Neural progenitor cell (in vitro differentiated cells): Measurements from ENCODE around the gene OR2B2. TPM values are rescaled to one million over a fixed set of nuclear protein-coding genes. Genes with fewer than 3 reads are reported as not detected.
"Not testable (repeated sequence)": the region's sequence is repeated elsewhere in the genome, so short reads cannot be mapped to it uniquely, and the experiment has no call there.

Experiments used
- DNase-seq: peaks from one replicate; pipeline ENCODE4 v3.0.0-alpha.2; 2016; ENCODE audit warnings: low spot score
- H2AFZ ChIP-seq: fragments of 200-600 bp; sonication (generic); replicated peaks from 2 replicates; pipeline ENCODE4 v1.6.1; 2016; ENCODE audit warnings: antibody characterized with exemption
- H3F3A ChIP-seq: fragments of 200-600 bp; sonication (generic); 2 replicates; pipeline ENCODE4 v1.6.1; 2016; ENCODE audit warnings: antibody characterized with exemption, low read depth
- H3K27ac ChIP-seq: fragments of 200-600 bp; sonication (generic); 2 replicates; pipeline ENCODE4 v1.5.1; 2016; ENCODE audit warnings: mild to moderate bottlenecking
- H3K27me3 ChIP-seq: fragments of 200-600 bp; sonication (generic); 2 replicates; pipeline ENCODE4 v1.6.1; 2016; ENCODE audit warnings: mild to moderate bottlenecking, moderate library complexity
- H3K36me3 ChIP-seq: fragments of 200-600 bp; sonication (generic); 2 replicates; pipeline ENCODE4 v1.5.1; 2016
- H3K4me1 ChIP-seq: fragments of 200-600 bp; sonication (generic); 2 replicates; pipeline ENCODE4 v1.6.1; 2016; ENCODE audit warnings: mixed run types
- H3K4me2 ChIP-seq: fragments of 200-600 bp; sonication (generic); 2 replicates; pipeline ENCODE4 v1.6.1; 2016
- H3K4me3 ChIP-seq: fragments of 200-600 bp; sonication (generic); 2 replicates; pipeline ENCODE4 v1.5.1; 2016
- H3K79me2 ChIP-seq: fragments of 200-600 bp; sonication (generic); 2 replicates; pipeline ENCODE4 v1.6.1; 2016; ENCODE audit warnings: low read depth
- H3K9ac ChIP-seq: fragments of 200-600 bp; sonication (generic); 2 replicates; pipeline ENCODE4 v1.6.1; 2016
- H3K9me3 ChIP-seq: fragments of 200-600 bp; sonication (generic); 2 replicates; pipeline ENCODE4 v1.5.1; 2016; ENCODE audit warnings: low read depth
- H4K20me1 ChIP-seq: fragments of 200-600 bp; sonication (generic); 2 replicates; pipeline ENCODE4 v1.6.1; 2016; ENCODE audit warnings: low read depth
- H3K27ac Mint-ChIP-seq: 3 replicates; pipeline ENCODE4 v1.8.0; 2021; ENCODE audit warnings: mixed read lengths
- H3K27me3 Mint-ChIP-seq: 2 replicates; pipeline ENCODE4 v1.8.0; 2022; ENCODE audit warnings: low read depth, mild to moderate bottlenecking, inconsistent platforms, moderate library complexity, mixed read lengths; ENCODE audit not compliant: insufficient read depth
- H3K36me3 Mint-ChIP-seq: 3 replicates; pipeline ENCODE4 v1.8.0; 2021; ENCODE audit warnings: mixed read lengths
- H3K4me1 Mint-ChIP-seq: 3 replicates; pipeline ENCODE4 v1.8.0; 2021; ENCODE audit warnings: mixed read lengths
- H3K4me3 Mint-ChIP-seq: 3 replicates; pipeline ENCODE4 v1.8.0; 2021; ENCODE audit warnings: mild to moderate bottlenecking, moderate library complexity, mixed read lengths
- H3K9me3 Mint-ChIP-seq: 3 replicates; pipeline ENCODE4 v1.8.0; 2020; ENCODE audit warnings: mixed read lengths
- EZH2 ChIP-seq: fragments of 200-600 bp; sonication (generic); IDR thresholded peaks from 2 replicates; pipeline ENCODE4 v1.6.1; 2017; ENCODE audit warnings: antibody characterized with exemption, mild to moderate bottlenecking, moderate library complexity
- EZH2phosphoT487 ChIP-seq: fragments of 200-600 bp; sonication (generic); IDR thresholded peaks from 2 replicates; pipeline ENCODE4 v1.6.1; 2017; ENCODE audit warnings: antibody characterized with exemption
- total RNA-seq: library from RNA; depleted of rRNA; stranded (reverse); fragments of >200 nt; gene quantifications from 2 replicates; pipeline ENCODE4 v1.2.3, GENCODE V29; 2015; ENCODE audit warnings: low replicate concordance
- TF ChIP-seq, protein P1 (sequence below): fragments of 200-600 bp; sonication (generic); IDR thresholded peaks from 2 replicates; pipeline ENCODE4 v1.5.1; 2017; ENCODE audit warnings: antibody characterized with exemption, mild to moderate bottlenecking

The OR2B2 gene
- total RNA-seq, 1 donor from 2014 or later = not detected

DNA sequence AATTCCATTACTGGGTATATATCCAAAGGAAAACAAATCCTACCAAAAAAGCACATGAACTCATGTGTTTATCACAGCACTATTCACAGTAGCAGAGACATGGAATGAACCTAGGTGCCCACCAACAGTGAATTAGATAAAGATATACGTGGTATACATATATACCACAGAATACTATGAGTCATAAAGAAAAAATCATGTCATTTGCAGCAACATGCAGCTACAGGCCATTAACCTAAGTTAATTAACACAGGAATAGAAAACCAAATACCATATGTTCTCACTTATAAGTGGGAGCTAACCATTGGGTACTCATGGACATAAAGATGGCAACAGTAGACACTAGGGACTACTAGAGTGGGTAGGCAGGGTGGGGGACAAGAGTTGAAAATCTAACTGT lies 4.2 kb downstream of the OR2B2 start:
- no peak overlapping the region for H3K4me2 ChIP-seq
- Mint-ChIP-seq H3K27me3 (peaks cover 4% of the 10 kb centered on the region), H3K36me3 (no peaks in the 10 kb centered on the region), H3K9me3 (no peaks in the 10 kb centered on the region), H3K4me1 (no peaks in the 10 kb centered on the region), H3K27ac (no peak overlapping the region), H3K4me3 (no peak overlapping the region)
- no peak overlapping the region for H2AFZ ChIP-seq
- no peaks in the 10 kb centered on the region for H3F3A ChIP-seq
- H3K4me3 ChIP-seq = no peak overlapping the region
- H3K4me1 ChIP-seq = no peaks in the 10 kb centered on the region
- TF ChIP-seq EZH2phosphoT487 (no peak), EZH2 (no peak)
- TF ChIP-seq, protein P1, sequence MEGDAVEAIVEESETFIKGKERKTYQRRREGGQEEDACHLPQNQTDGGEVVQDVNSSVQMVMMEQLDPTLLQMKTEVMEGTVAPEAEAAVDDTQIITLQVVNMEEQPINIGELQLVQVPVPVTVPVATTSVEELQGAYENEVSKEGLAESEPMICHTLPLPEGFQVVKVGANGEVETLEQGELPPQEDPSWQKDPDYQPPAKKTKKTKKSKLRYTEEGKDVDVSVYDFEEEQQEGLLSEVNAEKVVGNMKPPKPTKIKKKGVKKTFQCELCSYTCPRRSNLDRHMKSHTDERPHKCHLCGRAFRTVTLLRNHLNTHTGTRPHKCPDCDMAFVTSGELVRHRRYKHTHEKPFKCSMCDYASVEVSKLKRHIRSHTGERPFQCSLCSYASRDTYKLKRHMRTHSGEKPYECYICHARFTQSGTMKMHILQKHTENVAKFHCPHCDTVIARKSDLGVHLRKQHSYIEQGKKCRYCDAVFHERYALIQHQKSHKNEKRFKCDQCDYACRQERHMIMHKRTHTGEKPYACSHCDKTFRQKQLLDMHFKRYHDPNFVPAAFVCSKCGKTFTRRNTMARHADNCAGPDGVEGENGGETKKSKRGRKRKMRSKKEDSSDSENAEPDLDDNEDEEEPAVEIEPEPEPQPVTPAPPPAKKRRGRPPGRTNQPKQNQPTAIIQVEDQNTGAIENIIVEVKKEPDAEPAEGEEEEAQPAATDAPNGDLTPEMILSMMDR = no peak
- no peak for DNase-seq
- H3K79me2 ChIP-seq = no peaks in the 10 kb centered on the region
- no peaks in the 10 kb centered on the region for H3K36me3 ChIP-seq
- H3K27me3 ChIP-seq = no peaks in the 10 kb centered on the region
- H3K9ac ChIP-seq = no peak overlapping the region
- no peak overlapping the region for H3K27ac ChIP-seq
- no peaks in the 10 kb centered on the region for H3K9me3 ChIP-seq
- no peaks in the 10 kb centered on the region for H4K20me1 ChIP-seq

DNA sequence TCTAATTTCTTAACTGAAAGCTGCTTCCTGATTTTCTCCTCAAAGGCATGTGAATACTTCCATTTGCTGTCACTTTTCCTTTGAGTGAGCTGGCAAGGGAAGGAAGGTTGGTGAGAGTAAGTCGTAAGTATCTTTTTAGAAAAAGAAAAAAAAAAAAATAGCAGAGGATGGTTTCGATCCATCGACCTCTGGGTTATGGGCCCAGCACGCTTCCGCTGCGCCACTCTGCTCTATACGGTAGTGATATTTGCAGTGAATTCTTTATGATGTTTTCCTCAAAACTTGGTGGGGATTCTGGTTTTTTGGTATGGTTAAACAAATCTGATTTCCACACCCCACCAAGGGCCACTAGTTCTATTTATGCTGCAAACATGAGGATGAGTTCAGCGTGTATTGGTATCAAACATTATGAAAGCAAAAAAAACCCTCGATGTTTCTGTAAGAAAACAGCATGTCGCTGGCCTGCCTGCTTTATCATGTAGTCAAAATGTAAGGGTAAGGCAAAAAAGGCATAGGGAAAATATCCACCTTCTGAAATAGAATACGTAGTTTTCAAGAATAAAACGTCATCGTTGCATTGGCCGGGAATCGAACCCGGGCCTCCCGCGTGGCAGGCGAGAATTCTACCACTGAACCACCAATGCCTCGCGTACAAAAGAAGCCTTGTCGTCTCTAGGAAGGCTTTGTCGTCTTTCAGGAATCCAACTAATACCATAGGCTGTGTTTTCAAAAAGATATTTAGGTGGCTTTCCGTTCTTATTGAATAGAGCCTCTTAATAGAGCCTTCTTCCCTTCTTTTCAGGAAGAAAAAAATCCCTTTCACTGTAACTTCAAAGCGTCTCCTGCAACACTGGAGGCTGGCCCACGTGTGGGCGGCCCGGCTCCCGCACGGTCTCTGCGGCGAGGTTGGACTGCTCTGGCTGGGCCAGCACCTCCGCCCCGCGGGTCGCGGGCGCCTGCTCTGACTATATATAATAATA lies 9.6 kb downstream of the OR2B2 start:
- H4K20me1 ChIP-seq = no peaks in the 10 kb centered on the region
- Mint-ChIP-seq H3K27me3 (peaks cover 20% of the 10 kb centered on the region), H3K9me3 (peaks cover 8% of the 10 kb centered on the region), H3K4me1 (peaks cover 16% of the 10 kb centered on the region), H3K27ac (peak overlapping the region; percentile 99), H3K36me3 (peaks cover 7% of the 10 kb centered on the region), H3K4me3 (peak overlapping the region; percentile 93)
- peak; percentile 82 for DNase-seq
- TF ChIP-seq EZH2phosphoT487 (no peak), EZH2 (no peak)
- TF ChIP-seq, protein P1 = no peak
- peaks cover 3% of the 10 kb centered on the region for H3F3A ChIP-seq
- H3K4me2 ChIP-seq = peak overlapping the region; percentile 81
- no peaks in the 10 kb centered on the region for H3K27me3 ChIP-seq
- H3K9me3 ChIP-seq = no peaks in the 10 kb centered on the region
- H3K9ac ChIP-seq = no peak overlapping the region
- H3K27ac ChIP-seq = no peak overlapping the region
- no peaks in the 10 kb centered on the region for H3K36me3 ChIP-seq
- no peaks in the 10 kb centered on the region for H3K4me1 ChIP-seq
- no peaks in the 10 kb centered on the region for H3K79me2 ChIP-seq
- peak overlapping the region; percentile 98 for H2AFZ ChIP-seq
- H3K4me3 ChIP-seq = peak overlapping the region; percentile 96

DNA sequence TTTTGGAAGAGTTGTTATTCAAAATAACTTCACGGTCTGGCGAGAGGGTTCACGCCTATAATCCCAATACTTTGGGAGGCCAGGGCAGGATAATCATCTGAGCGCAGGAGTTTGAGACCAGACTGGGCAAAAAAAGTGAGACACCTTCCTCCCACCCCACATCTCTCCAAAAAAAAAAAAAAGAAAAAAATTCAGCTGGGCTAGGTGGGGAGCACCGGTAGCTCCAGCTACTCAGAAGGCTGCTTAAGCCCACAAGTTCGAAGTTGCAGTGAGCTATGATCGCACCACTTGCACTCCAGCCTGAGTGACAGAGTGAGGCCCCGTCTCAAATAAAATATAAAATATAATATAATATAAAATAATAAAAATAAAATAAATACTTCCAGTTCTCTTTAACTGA lies 10.4 kb downstream of the OR2B2 start:
- Histone ChIP-seq H3K27me3 (no peaks in the 10 kb centered on the region), H3F3A (peaks cover 3% of the 10 kb centered on the region), H3K79me2 (no peaks in the 10 kb centered on the region), H3K9me3 (no peaks in the 10 kb centered on the region), H3K27ac (no peak overlapping the region), H3K9ac (no peak overlapping the region), H3K36me3 (no peaks in the 10 kb centered on the region), H3K4me3 (peak overlapping the region; percentile 96), H2AFZ (peak overlapping the region; percentile 61), H3K4me1 (no peaks in the 10 kb centered on the region), H4K20me1 (no peaks in the 10 kb centered on the region), H3K4me2 (peak overlapping the region; percentile 81)
- peaks cover 16% of the 10 kb centered on the region for H3K4me1 Mint-ChIP-seq
- peaks cover 7% of the 10 kb centered on the region for H3K36me3 Mint-ChIP-seq
- peak overlapping the region; percentile 93 for H3K4me3 Mint-ChIP-seq
- H3K27ac Mint-ChIP-seq = no peak overlapping the region
- peaks cover 8% of the 10 kb centered on the region for H3K9me3 Mint-ChIP-seq
- TF ChIP-seq, protein P1 = no peak
- DNase-seq = no peak
- peaks cover 20% of the 10 kb centered on the region for H3K27me3 Mint-ChIP-seq

DNA sequence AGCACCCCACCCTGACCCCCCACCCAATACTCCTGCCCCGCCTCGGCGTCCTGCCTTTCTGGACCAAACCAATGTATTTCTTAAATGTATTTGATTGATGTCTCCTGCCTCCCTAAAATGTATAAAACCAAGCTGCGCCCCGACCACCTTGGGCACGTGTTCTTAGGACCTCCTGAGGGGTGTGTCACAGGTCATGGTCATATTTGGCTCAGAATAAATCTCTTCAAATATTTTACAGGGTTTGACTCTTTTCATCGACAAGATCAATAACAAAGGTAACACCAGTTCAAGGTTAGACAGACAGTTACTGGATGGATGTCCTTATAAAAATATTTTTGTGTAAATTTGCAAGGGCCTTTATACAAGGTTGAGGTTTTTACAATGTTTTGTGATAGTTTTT lies 12.0 kb downstream of the OR2B2 start:
- H3F3A ChIP-seq, H3K27me3 ChIP-seq, H4K20me1 ChIP-seq, H3K4me1 ChIP-seq, H3K4me3 ChIP-seq, H3K9me3 ChIP-seq, DNase-seq, H3K27ac ChIP-seq, H3K9me3 Mint-ChIP-seq, H3K27ac Mint-ChIP-seq, H2AFZ ChIP-seq, H3K4me2 ChIP-seq, H3K9ac ChIP-seq, H3K79me2 ChIP-seq, H3K36me3 Mint-ChIP-seq, H3K36me3 ChIP-seq: not testable (repeated sequence)
- Mint-ChIP-seq H3K4me1 (peaks cover 25% of the 10 kb centered on the region), H3K4me3 (peak overlapping the region; percentile 68), H3K27me3 (peaks cover 17% of the 10 kb centered on the region)
